K562 (cell line): ENCODE measurements around the gene DAGLB.

ENCODE experiments used
- CHD4 ChIP-seq: fragments of 200-600 bp; sonication (generic); IDR thresholded peaks from 3 replicates; pipeline ENCODE4 v1.6.1; 2012; ENCODE audit warnings: low read depth, mild to moderate bottlenecking, mixed read lengths, low read length, inconsistent platforms; ENCODE audit not compliant: insufficient read depth, insufficient replicate concordance, poor library complexity, severe bottlenecking
- FOXK2 ChIP-seq, 2 experiments: fragments of 450-650 bp; IDR thresholded peaks in 1 of 2; conservative IDR thresholded peaks in 1 of 2; 2 replicates each; pipeline ENCODE4 v1.6.1; 2016; ENCODE audit warnings: low read depth in 2 of 2, mild to moderate bottlenecking in 1 of 2
- FOXO4 ChIP-seq: fragments of 450-650 bp; formaldehyde crosslinking; IDR thresholded peaks from 2 replicates; pipeline ENCODE4 v1.4.0; 2020; ENCODE audit warnings: mild to moderate bottlenecking, moderate library complexity
- IRF2 ChIP-seq: sonication (generic); formaldehyde crosslinking; IDR thresholded peaks from 2 replicates; pipeline ENCODE4 v1.8.1; 2022; ENCODE audit warnings: mild to moderate bottlenecking, missing genetic modification reagents
- JUND ChIP-seq, 2 experiments: IDR thresholded peaks; 2 replicates in 1 of 2; 3 replicates in 1 of 2; pipeline ENCODE4 v1.6.1; 2011; ENCODE audit warnings: borderline replicate concordance in 2 of 2, low read depth in 2 of 2, low read length in 2 of 2, improper control_type of control experiment in 1 of 2, missing biosample characterization in 1 of 2, missing genetic modification characterization in 1 of 2, missing genetic modification reagents in 1 of 2
- KLF10 ChIP-seq: fragments of 250-450 bp; sonication (Bioruptor Pico); IDR thresholded peaks from 2 replicates; pipeline ENCODE4 v1.6.1; 2021; ENCODE audit warnings: matching md5 sums
- NCOR1 ChIP-seq: fragments of 450-650 bp; IDR thresholded peaks from 2 replicates; pipeline ENCODE4 v1.6.1; 2016; ENCODE audit warnings: mild to moderate bottlenecking, moderate library complexity
- POLR2A ChIP-seq: fragments of 450-650 bp; conservative IDR thresholded peaks from 2 replicates; pipeline ENCODE4 v1.6.1; 2016
- RAD21 ChIP-seq, 2 experiments: fragments of 250-450 bp in 1 of 2; fragments of 450-650 bp in 1 of 2; sonication (Bioruptor Pico) in 1 of 2; formaldehyde crosslinking in 1 of 2; IDR thresholded peaks in 1 of 2; conservative IDR thresholded peaks in 1 of 2; 2 replicates each; pipeline versions ENCODE4 v1.4.0 to v1.8.0; 2020 to 2022; ENCODE audit warnings: mild to moderate bottlenecking in 2 of 2, moderate library complexity in 1 of 2
- ZNF212 ChIP-seq: fragments of 450-650 bp; formaldehyde crosslinking; IDR thresholded peaks from 2 replicates; pipeline ENCODE4 v1.4.0; 2020; ENCODE audit warnings: mild to moderate bottlenecking
- ZNF280B ChIP-seq: fragments of 250-450 bp; sonication (Bioruptor Pico); IDR thresholded peaks from 2 replicates; pipeline ENCODE4 v1.5.1; 2021; ENCODE audit warnings: mild to moderate bottlenecking
- TF ChIP-seq, protein P1 (sequence below): fragments of 250-450 bp; sonication (Bioruptor Pico); IDR thresholded peaks from 2 replicates; pipeline ENCODE4 v1.8.0; 2022; ENCODE audit warnings: inconsistent platforms, mild to moderate bottlenecking, moderate library complexity, borderline replicate concordance
- TF ChIP-seq, protein P2 (sequence below), 3 experiments: IDR thresholded peaks in 2 of 3; conservative IDR thresholded peaks in 1 of 3; 2 replicates each; pipeline ENCODE4 v1.5.1; 2011 to 2012; ENCODE audit warnings: low read length in 3 of 3, mild to moderate bottlenecking in 3 of 3, control low read depth in 2 of 3, improper control_type of control experiment in 1 of 3, inconsistent platforms in 1 of 3, low read depth in 1 of 3, mixed read lengths in 1 of 3, moderate library complexity in 1 of 3; ENCODE audit not compliant: insufficient read depth in 2 of 3

GRCh38 chr7:6433784-6434615 is 13.8 kb downstream of the DAGLB start:
- TF ChIP-seq IRF2 (CRISPR knock-in tag) (no peak), FOXO4 (CRISPR knock-in tag) (no peak), RAD21 (CRISPR knock-in tag; conservative IDR thresholded peaks at IDR 0.05 in 1 of 2, IDR thresholded peaks at IDR 0.05 in 1 of 2) (no peak), CHD4 (no peak), NCOR1 (no peak), POLR2A (no peak), JUND (IDR thresholded peaks at IDR 0.05; ENCODE audit: borderline replicate concordance, low read depth, low read length) (no peak), JUND (tag; IDR thresholded peaks at IDR 0.05; ENCODE audit: borderline replicate concordance, low read depth, low read length) (no peak), ZNF212 (CRISPR knock-in tag) (no peak), ZNF280B (CRISPR knock-in tag) (no peak), FOXK2 (conservative IDR thresholded peaks at IDR 0.05 in 1 of 2, IDR thresholded peaks at IDR 0.05 in 1 of 2; ENCODE audit: low read depth in 2 of 2) (no peak), KLF10 (CRISPR knock-in tag) (no peak)
- TF ChIP-seq, protein P1, sequence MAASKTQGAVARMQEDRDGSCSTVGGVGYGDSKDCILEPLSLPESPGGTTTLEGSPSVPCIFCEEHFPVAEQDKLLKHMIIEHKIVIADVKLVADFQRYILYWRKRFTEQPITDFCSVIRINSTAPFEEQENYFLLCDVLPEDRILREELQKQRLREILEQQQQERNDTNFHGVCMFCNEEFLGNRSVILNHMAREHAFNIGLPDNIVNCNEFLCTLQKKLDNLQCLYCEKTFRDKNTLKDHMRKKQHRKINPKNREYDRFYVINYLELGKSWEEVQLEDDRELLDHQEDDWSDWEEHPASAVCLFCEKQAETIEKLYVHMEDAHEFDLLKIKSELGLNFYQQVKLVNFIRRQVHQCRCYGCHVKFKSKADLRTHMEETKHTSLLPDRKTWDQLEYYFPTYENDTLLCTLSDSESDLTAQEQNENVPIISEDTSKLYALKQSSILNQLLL = no peak
- TF ChIP-seq, protein P2, sequence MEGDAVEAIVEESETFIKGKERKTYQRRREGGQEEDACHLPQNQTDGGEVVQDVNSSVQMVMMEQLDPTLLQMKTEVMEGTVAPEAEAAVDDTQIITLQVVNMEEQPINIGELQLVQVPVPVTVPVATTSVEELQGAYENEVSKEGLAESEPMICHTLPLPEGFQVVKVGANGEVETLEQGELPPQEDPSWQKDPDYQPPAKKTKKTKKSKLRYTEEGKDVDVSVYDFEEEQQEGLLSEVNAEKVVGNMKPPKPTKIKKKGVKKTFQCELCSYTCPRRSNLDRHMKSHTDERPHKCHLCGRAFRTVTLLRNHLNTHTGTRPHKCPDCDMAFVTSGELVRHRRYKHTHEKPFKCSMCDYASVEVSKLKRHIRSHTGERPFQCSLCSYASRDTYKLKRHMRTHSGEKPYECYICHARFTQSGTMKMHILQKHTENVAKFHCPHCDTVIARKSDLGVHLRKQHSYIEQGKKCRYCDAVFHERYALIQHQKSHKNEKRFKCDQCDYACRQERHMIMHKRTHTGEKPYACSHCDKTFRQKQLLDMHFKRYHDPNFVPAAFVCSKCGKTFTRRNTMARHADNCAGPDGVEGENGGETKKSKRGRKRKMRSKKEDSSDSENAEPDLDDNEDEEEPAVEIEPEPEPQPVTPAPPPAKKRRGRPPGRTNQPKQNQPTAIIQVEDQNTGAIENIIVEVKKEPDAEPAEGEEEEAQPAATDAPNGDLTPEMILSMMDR (IDR thresholded peaks at IDR 0.05 in 2 of 3, conservative IDR thresholded peaks at IDR 0.05 in 1 of 3; ENCODE audit: insufficient read depth in 2 of 3, low read depth in 1 of 3, low read length in 3 of 3) = no peak
